ENCODE results near the gene BTRC.

GRCh38 chr10:101557541-101557940, 203.6 kb downstream of the BTRC start:
- TF ChIP-seq EP300 (IDR thresholded peaks at IDR 0.05): no peak
- TF ChIP-seq POLR2AphosphoS5 (IDR thresholded peaks at IDR 0.05): no peak

All from stomach (tissue), 4 donors.